ENCODE measurements around the gene PFKL.
"Not testable (repeated sequence)": the region's sequence is repeated elsewhere in the genome, so short reads cannot be mapped to it uniquely, and the experiment has no call there.

Gene PFKL

GRCh38 chr21:44279354-44280260, 20.2 kb upstream of the PFKL start:
- TF ChIP-seq CTCF (conservative IDR thresholded peaks at IDR 0.05; ENCODE audit: low read depth, low read length) = no peak
- no peak for DNase-seq (ENCODE audit: low read depth)
- no peak overlapping the region for H3K4me3 ChIP-seq (ENCODE audit: low read depth, low read length)

GRCh38 chr21:44281801-44282200, 18.1 kb upstream of the PFKL start:
- DNase-seq (ENCODE audit: low read depth) = no peak
- no peak for TF ChIP-seq CTCF (conservative IDR thresholded peaks at IDR 0.05; ENCODE audit: low read depth, low read length)
- no peak overlapping the region for H3K4me3 ChIP-seq (ENCODE audit: low read depth, low read length)

GRCh38 chr21:44282370-44282769, 17.5 kb upstream of the PFKL start:
- H3K4me3 ChIP-seq (ENCODE audit: low read depth, low read length) = no peak overlapping the region
- no peak for DNase-seq (ENCODE audit: low read depth)
- no peak for TF ChIP-seq CTCF (conservative IDR thresholded peaks at IDR 0.05; ENCODE audit: low read depth, low read length)

- DNase-seq (ENCODE audit: low read depth); H3K4me3 ChIP-seq (ENCODE audit: low read depth, low read length): not testable (repeated sequence)
Observed at GRCh38 chr21:44283211-44283785, 16.6 kb upstream of the PFKL start.

- TF ChIP-seq CTCF (conservative IDR thresholded peaks at IDR 0.05; ENCODE audit: low read depth, low read length) = no peak
- no peak for DNase-seq (ENCODE audit: low read depth)
- H3K4me3 ChIP-seq (ENCODE audit: low read depth, low read length) = no peak overlapping the region
Observed at GRCh38 chr21:44283948-44284347, 15.9 kb upstream of the PFKL start.

- no peak within 1 kb of the TSS for H3K4me3 ChIP-seq (ENCODE audit: low read depth, low read length)
- no peak for TF ChIP-seq CTCF (conservative IDR thresholded peaks at IDR 0.05; ENCODE audit: low read depth, low read length)
- DNase-seq (ENCODE audit: low read depth) = no peak
Observed at GRCh38 chr21:44285138-44285992, 14.5 kb upstream of the PFKL start, which contains the start of gene AIRE. Gene AIRE, plus strand, starts transcription at chr21:44285876. Its CDS starts 131 bp downstream, at chr21:44286007.
